Keratinocyte (primary cell): ENCODE results near the gene NRP2. TPM values are rescaled to one million over a fixed set of nuclear protein-coding genes. Genes with fewer than 3 reads are reported as not detected.

Experiments
- DNase-seq: peaks from one replicate; pipeline ENCODE4 v3.0.0-alpha.2; 2011; ENCODE audit warnings: low read depth, missing footprints, low spot score
- FAIRE-seq: peaks from 2 replicates; lab custom pipeline; 2011; peaks lifted over from hg19 to GRCh38; lab: Jason Lieb, UNC
- H2AFZ ChIP-seq: 2 replicates; pipeline ENCODE4 v1.6.0; 2012; ENCODE audit warnings: low read length, control low read depth, inconsistent platforms; ENCODE audit not compliant: control insufficient read depth
- H3K27ac ChIP-seq: 2 replicates; pipeline ENCODE4 v1.5.1; 2011; ENCODE audit warnings: low read length; ENCODE audit not compliant: control insufficient read depth, insufficient read depth
- H3K27me3 ChIP-seq: 3 replicates; pipeline ENCODE4 v1.6.0; 2011; ENCODE audit warnings: low read length; ENCODE audit not compliant: control insufficient read depth, insufficient read depth; ENCODE audit errors: extremely low read depth
- H3K36me3 ChIP-seq, 2 experiments: 2 replicates in 1 of 2; 3 replicates in 1 of 2; pipeline ENCODE4 v1.5.1; 2011; ENCODE audit warnings: low read length in 2 of 2, mild to moderate bottlenecking in 1 of 2; ENCODE audit not compliant: control insufficient read depth in 2 of 2, insufficient read depth in 2 of 2; ENCODE audit errors: extremely low read depth in 1 of 2
- H3K4me1 ChIP-seq: 3 replicates; pipeline ENCODE4 v1.5.1; 2011; ENCODE audit warnings: low read length; ENCODE audit not compliant: control insufficient read depth, insufficient read depth; ENCODE audit errors: extremely low read depth
- H3K4me2 ChIP-seq: 3 replicates; pipeline ENCODE4 v1.6.0; 2011; ENCODE audit warnings: low read depth, low read length; ENCODE audit not compliant: control insufficient read depth, insufficient read depth; ENCODE audit errors: extremely low read depth
- H3K4me3 ChIP-seq, 3 experiments: fragments of 200-600 bp in 1 of 3; sonication (generic) in 1 of 3; 2 replicates in 2 of 3; 3 replicates in 1 of 3; pipeline ENCODE4 v1.5.1; 2011 to 2016; ENCODE audit warnings: low read length in 3 of 3, mild to moderate bottlenecking in 3 of 3, control low read depth in 2 of 3, inconsistent platforms in 1 of 3, low read depth in 1 of 3, mixed read lengths in 1 of 3, mixed run types in 1 of 3, moderate library complexity in 1 of 3; ENCODE audit not compliant: control insufficient read depth in 2 of 3, insufficient read depth in 2 of 3; ENCODE audit errors: extremely low read depth in 1 of 3
- H3K79me2 ChIP-seq: 2 replicates; pipeline ENCODE4 v1.6.0; 2012; ENCODE audit warnings: low read length; ENCODE audit not compliant: control insufficient read depth, insufficient read depth
- H3K9ac ChIP-seq: 3 replicates; pipeline ENCODE4 v1.6.0; 2011; ENCODE audit warnings: low read length; ENCODE audit not compliant: control insufficient read depth, insufficient read depth; ENCODE audit errors: extremely low read depth
- H3K9me1 ChIP-seq: 3 replicates; pipeline ENCODE4 v1.6.0; 2011; ENCODE audit warnings: low read length; ENCODE audit not compliant: control insufficient read depth, insufficient read depth; ENCODE audit errors: extremely low read depth
- H3K9me3 ChIP-seq: 2 replicates; pipeline ENCODE4 v1.5.1; 2012; ENCODE audit warnings: low read depth, low read length; ENCODE audit not compliant: control insufficient read depth
- H4K20me1 ChIP-seq: 3 replicates; pipeline ENCODE4 v1.6.0; 2011; ENCODE audit warnings: low read length; ENCODE audit not compliant: control insufficient read depth, insufficient read depth; ENCODE audit errors: extremely low read depth
- EZH2 ChIP-seq: IDR thresholded peaks from one replicate; pipeline ENCODE4 v1.6.1; 2012; ENCODE audit warnings: inconsistent platforms, mild to moderate bottlenecking, low read length, moderate library complexity
- dilution Hi-C: fragments of 300-500 bp; cut with MboI; formaldehyde crosslinking; loops from one replicate; pipeline ENCODE4 v1.7.0; 2020; ENCODE audit warnings: low sequenced_read_pairs; ENCODE audit not compliant: extremely low pct_ligation_motif_present
- polyA plus RNA-seq, 5 experiments: library from polyadenylated mRNA; depleted of rRNA in 3 of 5; stranded (reverse) in 3 of 5; stranded (forward) in 1 of 5; unstranded in 1 of 5; fragments of >200 nt; gene quantifications; 1 replicate in 1 of 5; 2 replicates in 3 of 5; 3 replicates in 1 of 5; pipeline versions ENCODE4 v1.2.1 to v1.2.3, GENCODE V29; 2011 to 2012; ENCODE audit warnings: missing spikeins in 2 of 5, low read depth in 1 of 5, low replicate concordance in 1 of 5
- TF ChIP-seq, protein P1 (sequence below), 3 experiments: IDR thresholded peaks in 1 of 3; conservative IDR thresholded peaks in 1 of 3; optimal IDR thresholded peaks in 1 of 3; 2 replicates in 2 of 3; 3 replicates in 1 of 3; pipeline versions ENCODE3 to v1.5.1; 2011; ENCODE audit warnings: low read length in 3 of 3, mild to moderate bottlenecking in 3 of 3, moderate library complexity in 2 of 3, control low read depth in 1 of 3, inconsistent platforms in 1 of 3; ENCODE audit not compliant: insufficient read depth in 2 of 3; ENCODE audit errors: extremely low read depth in 1 of 3

The NRP2 gene
- polyA plus RNA-seq, 1 donor (not counting 4 experiments of a cell fraction or from before 2014, with no cell fraction given): 20.6 TPM

DNA sequence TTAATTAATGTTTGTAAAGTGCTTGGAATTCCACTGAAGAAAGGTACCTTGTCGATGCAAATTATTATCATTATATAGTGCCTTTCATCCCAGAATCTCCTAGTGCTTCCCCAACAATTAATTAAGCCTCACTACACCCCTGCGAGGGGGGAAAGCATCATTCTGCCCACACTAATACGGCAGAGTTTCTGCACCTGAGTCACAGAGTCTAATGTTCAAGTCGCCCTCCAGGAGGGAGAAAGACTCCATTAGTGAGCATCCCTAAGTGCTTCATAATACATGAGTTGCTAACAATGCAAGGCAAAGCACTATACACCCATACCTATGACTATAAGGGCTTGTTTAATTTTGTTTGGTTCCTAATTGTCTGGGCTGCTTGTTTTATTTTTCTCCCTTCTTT is 25.4 kb upstream of the NRP2 start:
- no peak overlapping the region for H3K4me2 ChIP-seq
- no peaks in the 10 kb centered on the region for H3K9me3 ChIP-seq
- no peak overlapping the region for H2AFZ ChIP-seq
- no peak overlapping the region for H3K9ac ChIP-seq
- H3K27ac ChIP-seq: no peak overlapping the region
- no peaks in the 10 kb centered on the region for H3K36me3 ChIP-seq
- TF ChIP-seq EZH2: no peak
- TF ChIP-seq, protein P1, sequence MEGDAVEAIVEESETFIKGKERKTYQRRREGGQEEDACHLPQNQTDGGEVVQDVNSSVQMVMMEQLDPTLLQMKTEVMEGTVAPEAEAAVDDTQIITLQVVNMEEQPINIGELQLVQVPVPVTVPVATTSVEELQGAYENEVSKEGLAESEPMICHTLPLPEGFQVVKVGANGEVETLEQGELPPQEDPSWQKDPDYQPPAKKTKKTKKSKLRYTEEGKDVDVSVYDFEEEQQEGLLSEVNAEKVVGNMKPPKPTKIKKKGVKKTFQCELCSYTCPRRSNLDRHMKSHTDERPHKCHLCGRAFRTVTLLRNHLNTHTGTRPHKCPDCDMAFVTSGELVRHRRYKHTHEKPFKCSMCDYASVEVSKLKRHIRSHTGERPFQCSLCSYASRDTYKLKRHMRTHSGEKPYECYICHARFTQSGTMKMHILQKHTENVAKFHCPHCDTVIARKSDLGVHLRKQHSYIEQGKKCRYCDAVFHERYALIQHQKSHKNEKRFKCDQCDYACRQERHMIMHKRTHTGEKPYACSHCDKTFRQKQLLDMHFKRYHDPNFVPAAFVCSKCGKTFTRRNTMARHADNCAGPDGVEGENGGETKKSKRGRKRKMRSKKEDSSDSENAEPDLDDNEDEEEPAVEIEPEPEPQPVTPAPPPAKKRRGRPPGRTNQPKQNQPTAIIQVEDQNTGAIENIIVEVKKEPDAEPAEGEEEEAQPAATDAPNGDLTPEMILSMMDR (optimal IDR thresholded peaks at IDR 0.05 in 1 of 3, IDR thresholded peaks at IDR 0.05 in 1 of 3, conservative IDR thresholded peaks at IDR 0.05 in 1 of 3; ENCODE audit: extremely low read depth in 1 of 3, insufficient read depth in 2 of 3, low read length in 3 of 3): no peak
- DNase-seq (no peak), FAIRE-seq (no peak)
- dilution Hi-C loops: no loop called here
- H3K27me3 ChIP-seq: no peaks in the 10 kb centered on the region
- H3K9me1 ChIP-seq: no peaks in the 10 kb centered on the region
- H4K20me1 ChIP-seq: no peaks in the 10 kb centered on the region
- no peak overlapping the region for H3K4me3 ChIP-seq
- H3K79me2 ChIP-seq: no peaks in the 10 kb centered on the region
- H3K4me1 ChIP-seq: peaks cover 27% of the 10 kb centered on the region

DNA sequence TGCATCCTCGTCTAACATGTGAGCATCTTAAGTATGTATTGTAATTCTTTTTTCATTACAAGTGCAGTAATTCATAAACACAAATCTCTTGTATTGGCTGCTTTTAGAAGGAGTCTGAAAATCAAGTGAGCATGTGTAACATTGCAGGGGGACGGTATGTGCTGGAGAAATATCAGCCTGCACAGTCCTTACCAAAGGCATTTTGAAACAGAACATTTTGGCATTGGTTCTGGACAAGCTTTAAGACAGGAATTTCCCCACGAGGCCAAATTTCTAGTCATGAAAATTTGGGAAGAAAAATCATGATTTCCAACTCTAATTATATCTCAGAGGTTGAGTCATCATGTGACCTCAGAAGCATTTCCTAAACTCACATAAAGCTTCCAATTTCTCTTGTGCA is 24.7 kb upstream of the NRP2 start:
- Histone ChIP-seq H3K4me3 (no peak overlapping the region), H3K9me3 (no peaks in the 10 kb centered on the region), H2AFZ (no peak overlapping the region), H3K9ac (no peak overlapping the region), H3K4me2 (no peak overlapping the region), H3K4me1 (peaks cover 27% of the 10 kb centered on the region), H4K20me1 (no peaks in the 10 kb centered on the region), H3K36me3 (no peaks in the 10 kb centered on the region), H3K27ac (no peak overlapping the region), H3K79me2 (no peaks in the 10 kb centered on the region), H3K9me1 (no peaks in the 10 kb centered on the region), H3K27me3 (no peaks in the 10 kb centered on the region)
- FAIRE-seq: no peak
- TF ChIP-seq, protein P1 (optimal IDR thresholded peaks at IDR 0.05 in 1 of 3, IDR thresholded peaks at IDR 0.05 in 1 of 3, conservative IDR thresholded peaks at IDR 0.05 in 1 of 3; ENCODE audit: extremely low read depth in 1 of 3, insufficient read depth in 2 of 3, low read length in 3 of 3): no peak
- TF ChIP-seq EZH2: no peak
- no peak for DNase-seq
- dilution Hi-C loops: no loop called here
